OCI-LY7 (cell line): ENCODE data around the gene MYZAP.

Experiments used
- EZH2phosphoT487 ChIP-seq: fragments of 200-600 bp; sonication (generic); IDR thresholded peaks from 2 replicates; pipeline ENCODE4 v1.6.1; 2018; ENCODE audit warnings: low read depth, borderline replicate concordance, mild to moderate bottlenecking, mixed run types, antibody characterized with exemption, low read length, moderate library complexity, mixed read lengths
- TF ChIP-seq, protein P1 (sequence below): fragments of 200-600 bp; sonication (generic); conservative IDR thresholded peaks from 2 replicates; pipeline ENCODE4 v1.5.1; 2014; ENCODE audit warnings: mild to moderate bottlenecking, antibody characterized with exemption, low read length, moderate library complexity, mixed read lengths

DNA sequence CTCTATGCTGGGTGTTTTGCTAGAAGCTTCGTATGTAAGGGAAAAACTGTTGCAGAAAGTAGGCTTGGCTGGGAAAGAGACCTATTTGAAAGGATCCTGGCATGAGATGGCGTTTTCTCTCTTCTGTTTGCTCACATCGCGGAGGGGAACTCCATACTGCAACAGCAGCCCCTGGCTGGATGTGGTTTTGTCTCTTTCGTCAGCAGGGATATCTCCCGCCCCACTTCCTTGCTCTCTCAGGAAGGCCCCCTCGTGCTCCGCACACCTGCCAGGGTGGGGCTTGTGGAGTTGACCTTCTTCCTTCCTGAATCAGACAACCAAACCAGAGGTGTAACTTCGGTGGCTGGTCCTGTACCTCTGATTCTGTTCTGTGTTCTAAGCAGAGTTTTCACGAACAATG is 26.4 kb upstream of the MYZAP start:
- TF ChIP-seq, protein P1, sequence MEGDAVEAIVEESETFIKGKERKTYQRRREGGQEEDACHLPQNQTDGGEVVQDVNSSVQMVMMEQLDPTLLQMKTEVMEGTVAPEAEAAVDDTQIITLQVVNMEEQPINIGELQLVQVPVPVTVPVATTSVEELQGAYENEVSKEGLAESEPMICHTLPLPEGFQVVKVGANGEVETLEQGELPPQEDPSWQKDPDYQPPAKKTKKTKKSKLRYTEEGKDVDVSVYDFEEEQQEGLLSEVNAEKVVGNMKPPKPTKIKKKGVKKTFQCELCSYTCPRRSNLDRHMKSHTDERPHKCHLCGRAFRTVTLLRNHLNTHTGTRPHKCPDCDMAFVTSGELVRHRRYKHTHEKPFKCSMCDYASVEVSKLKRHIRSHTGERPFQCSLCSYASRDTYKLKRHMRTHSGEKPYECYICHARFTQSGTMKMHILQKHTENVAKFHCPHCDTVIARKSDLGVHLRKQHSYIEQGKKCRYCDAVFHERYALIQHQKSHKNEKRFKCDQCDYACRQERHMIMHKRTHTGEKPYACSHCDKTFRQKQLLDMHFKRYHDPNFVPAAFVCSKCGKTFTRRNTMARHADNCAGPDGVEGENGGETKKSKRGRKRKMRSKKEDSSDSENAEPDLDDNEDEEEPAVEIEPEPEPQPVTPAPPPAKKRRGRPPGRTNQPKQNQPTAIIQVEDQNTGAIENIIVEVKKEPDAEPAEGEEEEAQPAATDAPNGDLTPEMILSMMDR = no peak
- no peak for TF ChIP-seq EZH2phosphoT487
